OCI-LY1 (cell line): ENCODE data around the gene SLCO3A1.

Source experiments
- EZH2 ChIP-seq: fragments of 200-600 bp; sonication (generic), shearing (Covaris generic); IDR thresholded peaks from 2 replicates; pipeline ENCODE4 v1.8.0; 2017; ENCODE audit warnings: borderline replicate concordance, mixed run types, mild to moderate bottlenecking, antibody characterized with exemption, low read length, moderate library complexity, mixed read lengths
- TF ChIP-seq, protein P1 (sequence below): fragments of 200-600 bp; sonication (generic), shearing (Covaris generic); IDR thresholded peaks from 2 replicates; pipeline ENCODE4 v1.5.1; 2017; ENCODE audit warnings: mild to moderate bottlenecking, antibody characterized with exemption, low read length, moderate library complexity, mixed read lengths

DNA sequence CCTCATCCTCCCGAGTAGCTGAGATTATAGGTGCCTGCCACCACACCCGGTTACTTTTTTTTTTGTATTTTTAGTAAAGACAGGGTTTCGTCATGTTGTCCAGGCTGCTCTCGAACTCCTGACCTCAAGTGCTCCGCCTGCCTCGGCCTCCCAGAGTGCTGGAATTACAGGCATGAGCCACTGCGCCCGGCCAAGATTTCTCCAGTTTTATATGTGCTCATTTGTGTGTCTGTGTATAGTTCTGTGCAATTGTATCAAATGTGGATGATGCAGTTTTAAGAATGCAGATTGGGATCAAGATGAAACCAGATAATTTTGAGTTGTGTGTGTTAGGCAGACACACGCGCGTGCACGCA lies 68.3 kb downstream of the SLCO3A1 start:
- TF ChIP-seq, protein P1, sequence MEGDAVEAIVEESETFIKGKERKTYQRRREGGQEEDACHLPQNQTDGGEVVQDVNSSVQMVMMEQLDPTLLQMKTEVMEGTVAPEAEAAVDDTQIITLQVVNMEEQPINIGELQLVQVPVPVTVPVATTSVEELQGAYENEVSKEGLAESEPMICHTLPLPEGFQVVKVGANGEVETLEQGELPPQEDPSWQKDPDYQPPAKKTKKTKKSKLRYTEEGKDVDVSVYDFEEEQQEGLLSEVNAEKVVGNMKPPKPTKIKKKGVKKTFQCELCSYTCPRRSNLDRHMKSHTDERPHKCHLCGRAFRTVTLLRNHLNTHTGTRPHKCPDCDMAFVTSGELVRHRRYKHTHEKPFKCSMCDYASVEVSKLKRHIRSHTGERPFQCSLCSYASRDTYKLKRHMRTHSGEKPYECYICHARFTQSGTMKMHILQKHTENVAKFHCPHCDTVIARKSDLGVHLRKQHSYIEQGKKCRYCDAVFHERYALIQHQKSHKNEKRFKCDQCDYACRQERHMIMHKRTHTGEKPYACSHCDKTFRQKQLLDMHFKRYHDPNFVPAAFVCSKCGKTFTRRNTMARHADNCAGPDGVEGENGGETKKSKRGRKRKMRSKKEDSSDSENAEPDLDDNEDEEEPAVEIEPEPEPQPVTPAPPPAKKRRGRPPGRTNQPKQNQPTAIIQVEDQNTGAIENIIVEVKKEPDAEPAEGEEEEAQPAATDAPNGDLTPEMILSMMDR, result no peak
- no peak for TF ChIP-seq EZH2
